SK-N-SH (cell line): ENCODE data around the gene SLC7A6OS. TPM values are rescaled to one million over a fixed set of nuclear protein-coding genes. Genes with fewer than 3 reads are reported as not detected.

ENCODE experiments used
- CTCF ChIA-PET: fragments of 300-600, 350-600 bp; formaldehyde crosslinking; extraction: SDS; loops from one replicate; lab custom pipeline; 2021; lab: Yijun Ruan, JAX
- POLR2A ChIA-PET: fragments of 350-600 bp; sonication (Branson Sonifier 250); formaldehyde crosslinking; extraction: SDS; loops from one replicate; lab custom pipeline; 2020; ENCODE audit warnings: antibody characterized with exemption, inconsistent platforms; lab: Yijun Ruan, JAX
- DNase-seq: peaks from one replicate; pipeline ENCODE4 v3.0.0; 2012
- H2AFZ ChIP-seq: fragments of 200-600 bp; sonication (generic); 2 replicates; pipeline ENCODE4 v1.8.1; 2016; ENCODE audit warnings: antibody characterized with exemption, mild to moderate bottlenecking, low read depth
- H3F3A ChIP-seq: fragments of 200-600 bp; sonication (generic); replicated peaks from 2 replicates; pipeline ENCODE3; 2016; ENCODE audit warnings: antibody characterized with exemption, mild to moderate bottlenecking; ENCODE audit not compliant: insufficient read depth
- H3K27ac ChIP-seq, 2 experiments: fragments of 200-500 bp in 1 of 2; fragments of 200-600 bp in 1 of 2; sonication (Bioruptor generic) in 1 of 2; sonication (generic), shearing (Covaris generic) in 1 of 2; 2 replicates each; pipeline versions ENCODE4 v1.5.1 to v1.6.1; 2014 to 2016; ENCODE audit warnings: low read depth in 2 of 2, inconsistent platforms in 1 of 2, low read length in 1 of 2, mild to moderate bottlenecking in 1 of 2, mixed read lengths in 1 of 2
- H3K27me3 ChIP-seq: fragments of 200-600 bp; sonication (generic), shearing (Covaris generic); 2 replicates; pipeline ENCODE4 v1.6.1; 2016; ENCODE audit warnings: mixed run types; ENCODE audit not compliant: insufficient read depth
- H3K36me3 ChIP-seq, 2 experiments: fragments of 200-500 bp in 1 of 2; fragments of 200-600 bp in 1 of 2; sonication (Bioruptor generic) in 1 of 2; sonication (generic) in 1 of 2; replicated peaks in 1 of 2; 2 replicates each; pipeline versions ENCODE3 to v1.5.1; 2014 to 2016; ENCODE audit warnings: low read length in 1 of 2, mild to moderate bottlenecking in 1 of 2; ENCODE audit not compliant: insufficient read depth in 2 of 2, control insufficient read depth in 1 of 2
- H3K4me1 ChIP-seq, 2 experiments: fragments of 200-500 bp in 1 of 2; fragments of 200-600 bp in 1 of 2; sonication (Bioruptor generic) in 1 of 2; sonication (generic), shearing (Covaris generic) in 1 of 2; 2 replicates each; pipeline versions ENCODE4 v1.5.1 to v1.6.1; 2014 to 2016; ENCODE audit warnings: low read depth in 1 of 2, low read length in 1 of 2, mixed run types in 1 of 2; ENCODE audit not compliant: insufficient read depth in 2 of 2, control insufficient read depth in 1 of 2
- H3K4me2 ChIP-seq: fragments of 200-600 bp; sonication (generic), shearing (Covaris generic); 2 replicates; pipeline ENCODE4 v1.6.1; 2017; ENCODE audit warnings: mixed run types
- H3K4me3 ChIP-seq, 2 experiments: fragments of 200-500 bp in 1 of 2; fragments of 200-600 bp in 1 of 2; sonication (Bioruptor generic) in 1 of 2; sonication (generic), shearing (Covaris generic) in 1 of 2; 2 replicates each; pipeline versions ENCODE4 v1.5.1 to v1.8.1; 2014 to 2016; ENCODE audit warnings: low read depth in 2 of 2, inconsistent platforms in 1 of 2, low read length in 1 of 2, mild to moderate bottlenecking in 1 of 2, mixed read lengths in 1 of 2, moderate library complexity in 1 of 2
- H3K79me2 ChIP-seq: fragments of 200-600 bp; sonication (generic); 2 replicates; pipeline ENCODE4 v1.8.1; 2017; ENCODE audit warnings: mild to moderate bottlenecking; ENCODE audit not compliant: insufficient read depth
- H3K9ac ChIP-seq: fragments of 200-600 bp; sonication (generic); 2 replicates; pipeline ENCODE4 v1.6.1; 2017; ENCODE audit warnings: mixed run types
- H3K9me2 ChIP-seq: fragments of 200-600 bp; sonication (generic); 2 replicates; pipeline ENCODE4 v1.6.1; 2017; ENCODE audit warnings: mixed run types
- H3K9me3 ChIP-seq: fragments of 200-600 bp; sonication (generic); 2 replicates; pipeline ENCODE4 v1.6.1; 2017; ENCODE audit warnings: mixed run types, mild to moderate bottlenecking, moderate library complexity
- H4K20me1 ChIP-seq: fragments of 200-600 bp; sonication (generic); 2 replicates; pipeline ENCODE4 v1.6.1; 2017; ENCODE audit warnings: mild to moderate bottlenecking, mixed run types; ENCODE audit not compliant: insufficient read depth
- CHD2 ChIP-seq: fragments of 150-350 bp; IDR thresholded peaks from 2 replicates; pipeline ENCODE4 v1.6.1; 2018; ENCODE audit warnings: low read length; ENCODE audit not compliant: partially characterized antibody
- EP300 ChIP-seq, 2 experiments: IDR thresholded peaks; 2 replicates each; pipeline versions ENCODE4 v1.4.0 to v1.6.1; 2012; ENCODE audit warnings: borderline replicate concordance in 1 of 2, low read depth in 1 of 2, low read length in 1 of 2
- FOSL2 ChIP-seq: IDR thresholded peaks from 2 replicates; pipeline ENCODE4 v1.4.0; 2012; ENCODE audit warnings: low read depth, mild to moderate bottlenecking, moderate library complexity, borderline replicate concordance
- FOXJ3 ChIP-seq: sonication (generic); formaldehyde crosslinking; IDR thresholded peaks from 2 replicates; pipeline ENCODE4 v1.5.1; 2020; ENCODE audit warnings: mild to moderate bottlenecking, missing genetic modification reagents
- GABPA ChIP-seq: IDR thresholded peaks from 2 replicates; pipeline ENCODE4 v1.4.0; 2012; ENCODE audit warnings: low read depth, mild to moderate bottlenecking
- MEF2A ChIP-seq: IDR thresholded peaks from 2 replicates; pipeline ENCODE4 v1.4.0; 2012; ENCODE audit warnings: low read depth, borderline replicate concordance
- MXI1 ChIP-seq: IDR thresholded peaks from 2 replicates; pipeline ENCODE4 v1.6.1; 2012; ENCODE audit warnings: mild to moderate bottlenecking, low read depth, low read length, improper control_type of control experiment
- NRF1 ChIP-seq: IDR thresholded peaks from 2 replicates; pipeline ENCODE4 v1.6.1; 2012; ENCODE audit warnings: low read depth, mild to moderate bottlenecking, low read length
- POLR2AphosphoS5 ChIP-seq: IDR thresholded peaks from 2 replicates; pipeline ENCODE4 v1.6.1; 2012; ENCODE audit warnings: low read depth, low read length
- RAD21 ChIP-seq: IDR thresholded peaks from 2 replicates; pipeline ENCODE4 v1.6.1; 2012; ENCODE audit warnings: mild to moderate bottlenecking, low read length
- RCOR1 ChIP-seq: fragments of 150-350 bp; IDR thresholded peaks from 2 replicates; pipeline ENCODE4 v1.6.1; 2017; ENCODE audit warnings: antibody characterized with exemption, low read length
- SIN3A ChIP-seq: IDR thresholded peaks from 2 replicates; pipeline ENCODE4 v1.6.1; 2012; ENCODE audit warnings: low read depth, mild to moderate bottlenecking, low read length, moderate library complexity, borderline replicate concordance
- TCF12 ChIP-seq: IDR thresholded peaks from 2 replicates; pipeline ENCODE4 v1.4.0; 2012
- TEAD4 ChIP-seq: IDR thresholded peaks from 2 replicates; pipeline ENCODE4 v1.4.0; 2012; ENCODE audit warnings: mild to moderate bottlenecking, borderline replicate concordance; ENCODE audit not compliant: insufficient read depth
- YY1 ChIP-seq: IDR thresholded peaks from 2 replicates; pipeline ENCODE4 v1.4.0; 2012; ENCODE audit warnings: low read depth, mild to moderate bottlenecking
- WGBS: methylation state at CpG from one replicate; pipeline ENCODE4 v1.1.6; 2017; ENCODE audit warnings: low lambda C conversion rate; 5-methylcytosine and 5-hydroxymethylcytosine counted together
- polyA plus RNA-seq, 3 experiments: library from polyadenylated mRNA; depleted of rRNA; stranded (reverse); fragments of >200 nt; gene quantifications; 2 replicates each; pipeline ENCODE4 v1.2.3, GENCODE V29; 2012
- TF ChIP-seq, protein P1 (sequence below): fragments of 150-350 bp; IDR thresholded peaks from 2 replicates; pipeline ENCODE4 v1.6.1; 2016; ENCODE audit warnings: mild to moderate bottlenecking, low read depth, low read length
- TF ChIP-seq, protein P2 (sequence below): IDR thresholded peaks from 2 replicates; pipeline ENCODE4 v1.6.1; 2012; ENCODE audit warnings: mild to moderate bottlenecking, low read depth, low read length, moderate library complexity
- TF ChIP-seq, protein P3 (sequence below): IDR thresholded peaks from 2 replicates; pipeline ENCODE4 v1.4.0; 2012; ENCODE audit warnings: low read depth, borderline replicate concordance
- TF ChIP-seq, protein P4 (sequence below): IDR thresholded peaks from 2 replicates; pipeline ENCODE4 v1.4.0; 2012; ENCODE audit warnings: low read depth, borderline replicate concordance
- TF ChIP-seq, protein P5 (sequence below): IDR thresholded peaks from 2 replicates; pipeline ENCODE4; 2012

Gene SLC7A6OS
- polyA plus RNA-seq, 1 of the 3 experiments (the other 2 are of a cell fraction): 6.6 TPM

DNA sequence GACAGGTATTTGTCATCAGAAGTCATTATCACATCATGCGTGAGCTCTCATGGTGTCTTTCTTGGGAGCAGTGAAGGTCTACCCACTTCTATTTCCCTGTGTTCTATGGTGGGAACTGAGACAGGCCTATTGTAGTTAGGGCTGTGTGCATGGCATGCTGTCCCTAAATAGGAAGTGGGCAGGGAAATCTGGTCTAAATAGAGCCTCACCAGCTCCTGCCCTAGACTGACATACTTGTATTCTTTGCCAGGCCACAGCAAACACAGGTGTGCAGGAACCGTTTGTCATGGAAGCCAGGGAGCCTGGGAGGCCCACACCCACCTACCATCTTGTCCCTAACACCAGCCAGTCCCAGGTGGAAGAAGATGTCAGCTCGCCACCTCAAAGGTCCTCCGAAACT, 36.3 kb downstream of the SLC7A6OS start:
- Histone ChIP-seq H3K9ac (no peak overlapping the region), H3K27me3 (no peaks in the 10 kb centered on the region), H3K4me1 (no peaks in the 10 kb centered on the region; a peak in 1 of 4 replicates), H3K36me3 (peaks cover 6 to 8% of the 10 kb centered on the region in 2 experiments), H2AFZ (no peak overlapping the region), H3K4me3 (no peak overlapping the region), H3K9me2 (no peaks in the 10 kb centered on the region), H3K9me3 (no peaks in the 10 kb centered on the region), H3F3A (no peaks in the 10 kb centered on the region), H3K27ac (no peak overlapping the region), H4K20me1 (peaks cover 18% of the 10 kb centered on the region), H3K79me2 (peaks cover 84% of the 10 kb centered on the region), H3K4me2 (no peak overlapping the region)
- WGBS: 100% methylated on average over 2 of the region's 4 CpGs
- no peak for DNase-seq
- TF ChIP-seq YY1: no peak
- TF ChIP-seq FOXJ3: no peak
- no peak for TF ChIP-seq SIN3A
- TF ChIP-seq, protein P1, sequence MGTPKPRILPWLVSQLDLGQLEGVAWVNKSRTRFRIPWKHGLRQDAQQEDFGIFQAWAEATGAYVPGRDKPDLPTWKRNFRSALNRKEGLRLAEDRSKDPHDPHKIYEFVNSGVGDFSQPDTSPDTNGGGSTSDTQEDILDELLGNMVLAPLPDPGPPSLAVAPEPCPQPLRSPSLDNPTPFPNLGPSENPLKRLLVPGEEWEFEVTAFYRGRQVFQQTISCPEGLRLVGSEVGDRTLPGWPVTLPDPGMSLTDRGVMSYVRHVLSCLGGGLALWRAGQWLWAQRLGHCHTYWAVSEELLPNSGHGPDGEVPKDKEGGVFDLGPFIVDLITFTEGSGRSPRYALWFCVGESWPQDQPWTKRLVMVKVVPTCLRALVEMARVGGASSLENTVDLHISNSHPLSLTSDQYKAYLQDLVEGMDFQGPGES: no peak
- no peak for TF ChIP-seq EP300 (IDR thresholded peaks at IDR 0.05; ENCODE audit: borderline replicate concordance in 1 of 2, low read depth in 1 of 2, low read length in 1 of 2)
- no peak for TF ChIP-seq MXI1
- TF ChIP-seq, protein P2, sequence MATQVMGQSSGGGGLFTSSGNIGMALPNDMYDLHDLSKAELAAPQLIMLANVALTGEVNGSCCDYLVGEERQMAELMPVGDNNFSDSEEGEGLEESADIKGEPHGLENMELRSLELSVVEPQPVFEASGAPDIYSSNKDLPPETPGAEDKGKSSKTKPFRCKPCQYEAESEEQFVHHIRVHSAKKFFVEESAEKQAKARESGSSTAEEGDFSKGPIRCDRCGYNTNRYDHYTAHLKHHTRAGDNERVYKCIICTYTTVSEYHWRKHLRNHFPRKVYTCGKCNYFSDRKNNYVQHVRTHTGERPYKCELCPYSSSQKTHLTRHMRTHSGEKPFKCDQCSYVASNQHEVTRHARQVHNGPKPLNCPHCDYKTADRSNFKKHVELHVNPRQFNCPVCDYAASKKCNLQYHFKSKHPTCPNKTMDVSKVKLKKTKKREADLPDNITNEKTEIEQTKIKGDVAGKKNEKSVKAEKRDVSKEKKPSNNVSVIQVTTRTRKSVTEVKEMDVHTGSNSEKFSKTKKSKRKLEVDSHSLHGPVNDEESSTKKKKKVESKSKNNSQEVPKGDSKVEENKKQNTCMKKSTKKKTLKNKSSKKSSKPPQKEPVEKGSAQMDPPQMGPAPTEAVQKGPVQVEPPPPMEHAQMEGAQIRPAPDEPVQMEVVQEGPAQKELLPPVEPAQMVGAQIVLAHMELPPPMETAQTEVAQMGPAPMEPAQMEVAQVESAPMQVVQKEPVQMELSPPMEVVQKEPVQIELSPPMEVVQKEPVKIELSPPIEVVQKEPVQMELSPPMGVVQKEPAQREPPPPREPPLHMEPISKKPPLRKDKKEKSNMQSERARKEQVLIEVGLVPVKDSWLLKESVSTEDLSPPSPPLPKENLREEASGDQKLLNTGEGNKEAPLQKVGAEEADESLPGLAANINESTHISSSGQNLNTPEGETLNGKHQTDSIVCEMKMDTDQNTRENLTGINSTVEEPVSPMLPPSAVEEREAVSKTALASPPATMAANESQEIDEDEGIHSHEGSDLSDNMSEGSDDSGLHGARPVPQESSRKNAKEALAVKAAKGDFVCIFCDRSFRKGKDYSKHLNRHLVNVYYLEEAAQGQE: no peak
- TF ChIP-seq NRF1: no peak
- TF ChIP-seq TCF12: no peak
- TF ChIP-seq TEAD4: no peak
- no peak for TF ChIP-seq RAD21
- no peak for TF ChIP-seq POLR2AphosphoS5
- TF ChIP-seq, protein P3, sequence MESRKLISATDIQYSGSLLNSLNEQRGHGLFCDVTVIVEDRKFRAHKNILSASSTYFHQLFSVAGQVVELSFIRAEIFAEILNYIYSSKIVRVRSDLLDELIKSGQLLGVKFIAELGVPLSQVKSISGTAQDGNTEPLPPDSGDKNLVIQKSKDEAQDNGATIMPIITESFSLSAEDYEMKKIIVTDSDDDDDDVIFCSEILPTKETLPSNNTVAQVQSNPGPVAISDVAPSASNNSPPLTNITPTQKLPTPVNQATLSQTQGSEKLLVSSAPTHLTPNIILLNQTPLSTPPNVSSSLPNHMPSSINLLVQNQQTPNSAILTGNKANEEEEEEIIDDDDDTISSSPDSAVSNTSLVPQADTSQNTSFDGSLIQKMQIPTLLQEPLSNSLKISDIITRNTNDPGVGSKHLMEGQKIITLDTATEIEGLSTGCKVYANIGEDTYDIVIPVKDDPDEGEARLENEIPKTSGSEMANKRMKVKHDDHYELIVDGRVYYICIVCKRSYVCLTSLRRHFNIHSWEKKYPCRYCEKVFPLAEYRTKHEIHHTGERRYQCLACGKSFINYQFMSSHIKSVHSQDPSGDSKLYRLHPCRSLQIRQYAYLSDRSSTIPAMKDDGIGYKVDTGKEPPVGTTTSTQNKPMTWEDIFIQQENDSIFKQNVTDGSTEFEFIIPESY: no peak
- no peak for TF ChIP-seq RCOR1
- TF ChIP-seq, protein P4, sequence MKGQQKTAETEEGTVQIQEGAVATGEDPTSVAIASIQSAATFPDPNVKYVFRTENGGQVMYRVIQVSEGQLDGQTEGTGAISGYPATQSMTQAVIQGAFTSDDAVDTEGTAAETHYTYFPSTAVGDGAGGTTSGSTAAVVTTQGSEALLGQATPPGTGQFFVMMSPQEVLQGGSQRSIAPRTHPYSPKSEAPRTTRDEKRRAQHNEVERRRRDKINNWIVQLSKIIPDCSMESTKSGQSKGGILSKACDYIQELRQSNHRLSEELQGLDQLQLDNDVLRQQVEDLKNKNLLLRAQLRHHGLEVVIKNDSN: no peak
- TF ChIP-seq, protein P5, sequence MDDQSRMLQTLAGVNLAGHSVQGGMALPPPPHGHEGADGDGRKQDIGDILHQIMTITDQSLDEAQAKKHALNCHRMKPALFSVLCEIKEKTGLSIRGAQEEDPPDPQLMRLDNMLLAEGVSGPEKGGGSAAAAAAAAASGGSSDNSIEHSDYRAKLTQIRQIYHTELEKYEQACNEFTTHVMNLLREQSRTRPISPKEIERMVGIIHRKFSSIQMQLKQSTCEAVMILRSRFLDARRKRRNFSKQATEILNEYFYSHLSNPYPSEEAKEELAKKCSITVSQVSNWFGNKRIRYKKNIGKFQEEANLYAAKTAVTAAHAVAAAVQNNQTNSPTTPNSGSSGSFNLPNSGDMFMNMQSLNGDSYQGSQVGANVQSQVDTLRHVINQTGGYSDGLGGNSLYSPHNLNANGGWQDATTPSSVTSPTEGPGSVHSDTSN: no peak
- no peak for TF ChIP-seq MEF2A
- TF ChIP-seq FOSL2: no peak
- TF ChIP-seq GABPA: no peak
- no peak for TF ChIP-seq CHD2
- CTCF ChIA-PET: interaction anchor here (1.0 to 2.0 kb wide), 4 partner anchors 10 to 54 kb away, joined by 3 to 10 read pairs (median 4); partner anchors contain the start of gene SLC7A6
- POLR2A ChIA-PET: no interaction called here
